Hindlimb muscle (tissue), 1 donor: ENCODE data around the gene AFAP1L1. TPM values are rescaled to one million over a fixed set of nuclear protein-coding genes. Genes with fewer than 3 reads are reported as not detected.
"Not testable (repeated sequence)": the region's sequence is repeated elsewhere in the genome, so short reads cannot be mapped to it uniquely, and the experiment has no call there.

ENCODE experiments used
- DNase-seq: peaks from one replicate; pipeline ENCODE4 v3.0.0-alpha.2; 2013
- polyA plus RNA-seq: library from polyadenylated mRNA; unstranded; fragments of 120-200 nt; gene quantifications from one replicate; pipeline ENCODE4 v1.2.1, GENCODE V29; 2013; ENCODE audit not compliant: insufficient read length

Gene AFAP1L1
- polyA plus RNA-seq, 1 donor = 129 TPM

- no peak for DNase-seq
Measured at GRCh38 chr5:149262315-149262714, 9.3 kb upstream of the AFAP1L1 start.

GRCh38 chr5:149264439-149265067 is 7.1 kb upstream of the AFAP1L1 start:
- DNase-seq = no peak

GRCh38 chr5:149265068-149265465 is 6.6 kb upstream of the AFAP1L1 start:
- DNase-seq = no peak

GRCh38 chr5:149265597-149265996 is 6.1 kb upstream of the AFAP1L1 start:
- no peak for DNase-seq

GRCh38 chr5:149267241-149267973 is 4.3 kb upstream of the AFAP1L1 start:
- no peak for DNase-seq

- DNase-seq = no peak
Measured at GRCh38 chr5:149268928-149269557, 2.6 kb upstream of the AFAP1L1 start.

GRCh38 chr5:149271195-149271715 is 404 bp upstream of the AFAP1L1 start:
- no peak for DNase-seq

- DNase-seq = not testable (repeated sequence)
Measured at GRCh38 chr5:149272781-149273180, 1.1 kb downstream of the AFAP1L1 start.

- no peak for DNase-seq
Measured at GRCh38 chr5:149273237-149273636, 1.6 kb downstream of the AFAP1L1 start.

- DNase-seq = no peak
Measured at GRCh38 chr5:149273950-149274349, 2.3 kb downstream of the AFAP1L1 start.

- no peak for DNase-seq
Measured at GRCh38 chr5:149274939-149275338, 3.3 kb downstream of the AFAP1L1 start.

GRCh38 chr5:149277801-149278200 is 6.1 kb downstream of the AFAP1L1 start:
- no peak for DNase-seq

- no peak for DNase-seq
Measured at GRCh38 chr5:149278451-149279210, 7.0 kb downstream of the AFAP1L1 start.

- DNase-seq = no peak
Measured at GRCh38 chr5:149279661-149280060, 8.0 kb downstream of the AFAP1L1 start.

GRCh38 chr5:149280124-149280523 is 8.5 kb downstream of the AFAP1L1 start:
- no peak for DNase-seq

GRCh38 chr5:149280802-149281201 is 9.1 kb downstream of the AFAP1L1 start:
- DNase-seq = no peak

GRCh38 chr5:149282027-149282965 is 10.6 kb downstream of the AFAP1L1 start:
- no peak for DNase-seq

- no peak for DNase-seq
Measured at GRCh38 chr5:149282966-149283332, 11.3 kb downstream of the AFAP1L1 start.

- no peak for DNase-seq
Measured at GRCh38 chr5:149283626-149284480, 12.2 kb downstream of the AFAP1L1 start.

- no peak for DNase-seq
Measured at GRCh38 chr5:149284501-149284900, 12.8 kb downstream of the AFAP1L1 start.

GRCh38 chr5:149285153-149285552 is 13.5 kb downstream of the AFAP1L1 start:
- DNase-seq = no peak
